NCI-H510A (cell line): Measurements from ENCODE around the gene CLIC1.

Source experiments
- DNase-seq: peaks from one replicate; lab custom pipeline; 2025; lab: John Stamatoyannopoulos, UW

CLIC1 gene

GRCh38 chr6:31768363-31769257, 32.3 kb upstream of the CLIC1 start:
- DNase-seq = no peak

DNA sequence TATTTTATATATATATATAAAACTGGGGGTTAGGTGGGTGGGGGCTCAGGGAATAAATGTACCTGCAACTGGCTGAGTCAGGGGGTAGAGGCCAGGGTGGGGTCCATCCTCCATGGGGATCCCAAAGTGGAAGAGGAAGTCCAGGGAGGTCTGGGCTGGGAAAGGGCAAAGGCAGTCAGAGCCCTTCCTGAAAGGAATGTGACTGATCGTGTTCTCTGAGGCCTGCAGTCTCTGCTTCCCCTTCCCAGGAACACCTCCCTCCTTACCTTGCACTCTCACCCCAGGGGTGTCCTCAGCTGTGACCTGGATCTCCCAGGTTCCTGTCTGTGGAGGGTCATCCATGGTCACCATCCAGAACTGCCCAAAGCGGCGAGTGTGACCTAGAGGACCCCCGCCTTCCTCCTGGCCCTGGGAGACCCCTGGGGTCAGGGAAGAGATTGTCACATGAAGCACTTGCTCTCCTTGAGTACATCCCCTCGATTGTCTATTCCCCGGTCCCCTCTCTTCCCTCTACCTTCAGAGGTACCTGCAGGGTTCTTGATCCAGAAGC, 30.8 kb upstream of the CLIC1 start:
- DNase-seq = no peak

DNA sequence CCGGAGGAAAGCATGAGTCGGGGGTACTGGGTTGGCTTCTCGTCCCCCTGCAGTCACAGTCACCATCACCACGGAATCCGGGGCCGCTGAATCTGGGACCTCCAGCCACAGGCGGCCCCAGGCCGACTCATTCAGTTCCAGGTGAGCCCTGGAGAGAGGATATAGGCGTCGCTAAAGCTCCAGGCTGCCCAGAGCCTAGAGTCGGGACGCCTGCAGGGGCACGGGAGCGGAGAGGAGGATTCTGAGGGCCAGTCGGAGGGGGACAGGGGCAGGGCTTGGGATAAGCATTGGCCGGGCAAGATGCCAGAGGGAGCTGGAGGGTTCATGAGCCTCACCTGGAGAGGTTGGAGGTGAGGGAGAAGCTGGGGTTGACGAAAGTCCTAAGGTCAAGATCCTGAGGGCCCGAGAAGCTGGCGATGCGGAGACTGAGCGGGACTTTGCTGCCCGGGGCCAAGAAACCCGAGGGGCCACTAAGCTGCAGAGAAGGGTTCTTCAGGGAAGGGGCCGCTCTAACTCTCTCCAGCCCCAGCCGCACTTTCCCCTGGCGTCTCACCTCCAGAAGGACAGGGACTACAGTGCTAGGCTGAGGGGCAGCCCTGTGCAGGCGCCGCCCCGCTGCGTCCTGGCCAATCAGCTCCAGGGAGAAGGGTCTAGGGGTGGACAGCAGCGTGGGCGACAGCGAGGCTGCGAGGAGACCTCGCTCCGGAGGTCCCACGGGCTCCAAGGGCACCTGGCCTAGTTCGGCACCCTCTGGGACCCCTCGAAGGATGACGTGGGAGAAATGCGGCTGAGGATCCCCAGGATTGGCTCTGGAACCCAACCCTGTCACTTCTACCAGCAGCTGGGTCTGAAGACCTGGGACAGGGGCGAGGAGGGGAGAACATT, 29.8 kb upstream of the CLIC1 start:
- DNase-seq = peak; percentile 25

- no peak for DNase-seq
These were observed 29.2 kb upstream of the CLIC1 start for GRCh38 chr6:31765559-31765909.

DNA sequence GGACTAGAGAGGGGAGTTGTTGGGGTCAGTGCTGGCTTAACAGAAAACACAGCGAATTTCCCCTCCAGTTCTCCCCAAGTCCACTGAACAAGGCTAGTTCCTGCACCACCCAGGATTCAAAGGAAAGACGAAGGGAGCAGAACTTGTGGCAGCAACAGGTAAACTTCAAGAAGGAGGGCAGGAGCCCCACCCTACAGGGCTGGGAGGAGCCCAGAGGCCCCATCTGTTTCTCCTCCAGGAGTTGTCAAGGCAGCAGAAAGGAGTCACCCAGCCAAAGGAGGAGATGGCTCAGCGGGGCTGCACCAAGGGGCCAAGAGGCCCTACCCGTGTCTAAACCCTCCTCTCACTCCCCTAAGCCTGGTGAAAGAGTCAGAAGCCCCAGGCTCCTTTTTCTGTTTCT, 27.9 kb upstream of the CLIC1 start:
- DNase-seq = no peak

DNA sequence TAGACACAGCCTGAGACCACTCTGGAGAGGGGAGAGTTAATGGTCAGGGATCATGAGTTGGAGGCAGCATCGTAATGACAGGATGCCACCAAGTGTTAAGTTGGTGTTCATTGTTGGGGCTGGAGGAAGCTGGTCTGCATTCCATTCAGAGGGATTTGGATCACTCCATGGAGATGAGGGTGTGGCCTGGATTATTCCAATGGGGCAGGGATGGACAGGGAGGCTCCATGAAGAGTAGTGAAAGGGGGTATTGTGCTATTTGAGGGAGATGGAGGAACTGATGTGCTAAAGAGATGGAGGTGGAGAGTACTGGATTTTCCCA, 27.2 kb upstream of the CLIC1 start:
- DNase-seq = no peak

DNA sequence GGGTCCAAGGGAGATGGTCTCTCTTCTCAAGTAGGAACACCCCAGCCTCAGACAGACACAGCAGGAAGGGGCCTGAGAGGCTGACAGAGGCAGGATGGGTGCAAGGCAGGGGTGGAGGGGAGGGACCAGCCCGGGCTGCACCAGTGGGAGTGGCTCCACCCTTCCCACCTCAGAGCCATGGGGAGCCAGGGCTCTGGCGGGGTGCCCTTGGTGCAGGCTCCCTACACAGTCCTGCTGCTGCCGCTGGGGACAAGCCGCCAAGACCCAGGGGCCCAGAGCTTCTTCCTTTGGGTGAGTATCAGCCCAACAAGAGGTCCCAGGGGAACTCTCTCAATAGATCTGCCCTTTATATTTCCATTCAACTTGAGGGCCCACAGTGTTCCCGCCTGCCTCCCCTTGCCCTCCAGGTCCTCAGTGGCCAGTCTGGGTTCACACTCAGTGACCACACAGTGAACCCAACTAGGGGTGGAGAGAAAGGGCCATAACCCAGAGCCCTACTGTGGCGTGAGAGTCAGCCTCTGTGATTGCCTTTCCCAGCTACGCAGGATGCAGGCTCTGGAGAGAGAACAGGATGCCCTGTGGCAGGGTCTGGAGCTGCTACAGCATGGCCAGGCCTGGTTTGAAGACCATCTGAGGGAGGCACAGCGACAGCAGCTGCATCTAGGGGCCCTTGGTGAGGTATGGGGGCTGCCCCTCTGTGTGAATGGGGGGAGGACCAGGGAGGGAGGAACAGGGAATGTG, 26.7 kb upstream of the CLIC1 start:
- DNase-seq = no peak

DNA sequence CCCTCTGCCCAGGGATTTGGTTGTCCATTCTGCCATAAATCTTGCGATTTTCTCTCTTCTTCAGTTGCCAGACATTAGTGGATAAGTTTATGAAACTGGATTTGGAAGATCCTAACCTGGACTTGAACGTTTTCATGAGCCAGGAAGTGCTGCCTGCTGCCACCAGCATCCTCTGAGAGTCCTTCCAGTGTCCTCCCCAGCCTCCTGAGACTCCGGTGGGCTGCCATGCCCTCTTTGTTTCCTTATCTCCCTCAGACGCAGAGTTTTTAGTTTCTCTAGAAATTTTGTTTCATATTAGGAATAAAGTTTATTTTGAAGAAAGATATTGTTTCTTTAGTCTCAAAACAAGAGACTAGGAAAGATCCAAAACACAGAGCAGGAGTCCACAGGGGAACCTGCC, 26.0 kb upstream of the CLIC1 start, which contains the start of gene SAPCD1:
TSS of gene SAPCD1 (plus strand) at position 301 of the 400 bp plus-strand sequence. CDS start 399 bp downstream, outside the sequence.
- no peak for DNase-seq

DNA sequence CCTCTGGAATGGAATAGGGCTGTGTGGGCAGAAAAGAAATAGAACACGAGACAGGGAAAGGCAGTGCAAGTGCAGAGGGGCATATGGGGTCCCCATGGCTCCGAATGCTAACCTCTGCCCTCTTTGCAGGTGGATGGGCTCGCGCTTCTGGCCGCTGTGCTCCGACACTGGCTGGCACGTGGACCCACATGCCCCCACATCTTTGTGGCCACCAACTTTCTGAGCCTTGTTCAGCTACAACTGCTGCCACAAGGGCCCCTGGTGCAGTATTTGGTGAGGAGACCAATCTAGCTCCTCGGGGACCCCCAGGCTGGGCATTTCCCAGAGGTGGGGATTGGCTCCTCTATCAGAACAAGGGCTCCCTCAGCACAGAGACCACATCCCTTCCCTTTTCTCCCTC, 25.0 kb upstream of the CLIC1 start:
- DNase-seq = no peak

- no peak for DNase-seq
These were observed 24.5 kb upstream of the CLIC1 start for GRCh38 chr6:31760790-31761189.

GRCh38 chr6:31758281-31758680, 22.0 kb upstream of the CLIC1 start:
- no peak for DNase-seq

DNA sequence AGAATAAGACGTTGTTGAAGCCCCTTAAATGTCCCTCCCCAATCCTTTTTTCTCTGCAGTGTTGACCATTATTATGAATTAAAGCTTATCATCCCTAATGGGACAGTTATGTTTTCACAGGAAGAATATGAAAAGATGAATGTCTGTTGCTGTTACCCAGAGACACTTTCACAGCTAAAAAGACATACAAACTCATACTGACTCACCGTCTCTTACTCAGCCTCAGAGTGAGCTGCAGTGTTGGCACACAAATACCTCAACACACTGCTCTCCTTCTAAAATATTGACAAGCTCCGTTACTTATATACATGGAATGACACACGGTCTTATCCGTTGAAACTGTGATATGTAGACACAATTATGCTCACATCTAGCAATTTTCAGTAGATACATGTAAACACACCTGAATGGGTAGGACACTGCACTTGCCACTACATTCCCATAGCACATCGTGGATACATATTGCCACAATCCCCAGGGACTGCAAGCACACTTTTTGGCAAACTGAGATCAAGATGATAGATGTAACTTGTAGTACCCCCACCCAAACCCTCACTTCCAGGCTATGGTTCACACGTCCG, 16.5 kb upstream of the CLIC1 start:
- no peak for DNase-seq

- DNase-seq = no peak
These were observed 14.2 kb upstream of the CLIC1 start for GRCh38 chr6:31750411-31751022.

DNA sequence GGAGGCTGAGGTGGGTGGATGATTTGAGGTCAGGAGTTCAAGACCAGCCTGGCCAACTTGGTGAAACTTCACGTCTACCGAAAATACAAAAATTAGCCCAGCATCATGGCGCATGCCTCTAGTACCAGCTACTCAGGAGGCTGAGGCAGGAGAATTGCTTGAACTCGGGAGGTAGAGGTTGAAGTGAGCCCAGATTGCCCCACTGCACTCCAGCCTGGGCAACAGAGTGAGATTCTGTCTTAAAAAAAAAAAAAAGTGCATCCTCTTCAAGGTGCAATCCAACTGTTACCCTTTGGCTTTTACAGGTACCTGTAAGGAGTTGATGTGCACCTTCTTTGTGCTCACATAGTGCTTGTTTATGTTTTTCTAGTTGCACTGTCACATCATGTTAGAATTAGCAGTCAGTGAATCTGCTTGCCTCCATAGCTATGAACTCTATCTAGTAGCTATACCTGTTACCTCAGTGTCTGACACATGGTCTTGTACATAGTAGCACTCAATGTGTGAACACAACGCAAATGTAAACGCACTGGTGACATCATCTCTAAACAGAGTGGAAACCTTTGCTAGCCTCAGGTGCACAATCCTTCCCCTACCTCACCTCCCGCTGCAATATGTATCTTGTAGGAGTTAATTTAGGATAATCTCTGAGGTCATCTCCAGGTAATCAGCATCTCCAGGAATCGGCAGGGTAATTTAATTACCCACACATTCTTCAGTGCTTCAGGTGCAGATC, 13.1 kb upstream of the CLIC1 start:
- no peak for DNase-seq

GRCh38 chr6:31744422-31744821, 8.1 kb upstream of the CLIC1 start:
- DNase-seq = no peak

DNA sequence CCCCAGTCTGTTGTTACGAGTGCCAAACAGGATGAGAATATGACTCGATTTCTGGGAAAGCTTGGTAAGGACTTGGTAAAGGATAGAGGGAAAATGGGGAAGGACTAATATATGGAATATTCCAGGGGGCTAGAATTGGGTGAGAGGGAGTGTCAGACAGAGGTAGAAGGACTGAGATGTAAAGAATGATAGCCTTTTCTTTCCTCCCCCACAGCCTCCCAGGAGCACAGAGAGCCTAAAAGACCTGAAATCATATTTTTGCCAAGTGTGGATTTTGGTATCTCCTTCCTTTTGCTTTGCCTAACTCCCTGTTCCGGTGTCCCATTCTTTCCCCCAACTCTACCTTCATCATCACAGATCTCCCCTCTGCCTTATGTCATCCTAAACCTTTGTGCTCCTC, 6.6 kb upstream of the CLIC1 start:
- no peak for DNase-seq

DNA sequence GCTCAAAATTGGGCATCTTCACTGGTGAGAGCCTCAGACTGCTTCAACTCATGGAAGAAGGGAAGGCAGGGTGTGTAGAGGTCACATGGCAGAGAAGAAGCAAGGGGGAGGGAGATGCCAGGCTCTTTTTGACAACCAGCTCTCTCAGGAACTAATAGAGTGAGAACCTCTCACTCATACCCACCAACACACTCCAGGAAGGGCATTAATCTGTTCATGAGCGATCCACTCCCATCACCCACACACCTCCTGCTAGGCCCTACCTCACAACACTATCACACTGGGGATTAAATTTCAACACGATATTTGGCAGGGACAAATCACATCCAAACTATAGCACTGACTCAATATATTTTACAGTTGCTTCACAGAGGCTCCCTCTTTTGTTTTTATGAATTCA, 5.5 kb upstream of the CLIC1 start:
- no peak for DNase-seq

- DNase-seq = no peak
These were observed 4.3 kb upstream of the CLIC1 start for GRCh38 chr6:31740397-31741223.

- peak; percentile 99 for DNase-seq
These were observed 3.5 kb upstream of the CLIC1 start, which contains the start of gene MSH5 for GRCh38 chr6:31739639-31740396. Gene MSH5, plus strand, starts transcription at chr6:31740005. Its CDS starts 462 bp downstream, at chr6:31740467.
